Globus pallidus (tissue), 1 donor: Measurements from ENCODE around the gene TPSAB1.
"Not testable (repeated sequence)": the region's sequence is repeated elsewhere in the genome, so short reads cannot be mapped to it uniquely, and the experiment has no call there.

Source experiments
- DNase-seq: peaks from one replicate; pipeline ENCODE4 v3.0.0-alpha.2; 2015; ENCODE audit warnings: low spot score

Gene TPSAB1

GRCh38 chr16:1223355-1224214 lies 16.9 kb upstream of the TPSAB1 start:
- no peak for DNase-seq

- DNase-seq: no peak
These were observed 15.9 kb upstream of the TPSAB1 start for GRCh38 chr16:1224558-1224957.

GRCh38 chr16:1225051-1225451 lies 15.5 kb upstream of the TPSAB1 start, which contains the start of gene TPSG1:
TSS of gene TPSG1 (minus strand) at chr16:1225268. CDS start at chr16:1225252, 16 bp downstream.
- no peak for DNase-seq

GRCh38 chr16:1225728-1226311 lies 14.7 kb upstream of the TPSAB1 start:
- DNase-seq: not testable (repeated sequence)

GRCh38 chr16:1226692-1227091 lies 13.8 kb upstream of the TPSAB1 start:
- not testable (repeated sequence) for DNase-seq

- not testable (repeated sequence) for DNase-seq
These were observed 12.3 kb upstream of the TPSAB1 start for GRCh38 chr16:1228227-1228626.

- DNase-seq: not testable (repeated sequence)
These were observed 11.0 kb upstream of the TPSAB1 start for GRCh38 chr16:1229476-1229875.

GRCh38 chr16:1230084-1230470 lies 10.4 kb upstream of the TPSAB1 start, which contains the start of gene TPSB2:
TSS of gene TPSB2 (minus strand) at chr16:1230184. CDS start at chr16:1229951, 233 bp downstream.
- not testable (repeated sequence) for DNase-seq

GRCh38 chr16:1230471-1231212 lies 9.9 kb upstream of the TPSAB1 start:
- DNase-seq: not testable (repeated sequence)

- DNase-seq: not testable (repeated sequence)
These were observed 9.2 kb upstream of the TPSAB1 start for GRCh38 chr16:1231301-1231700.

GRCh38 chr16:1232049-1232748 lies 8.3 kb upstream of the TPSAB1 start:
- DNase-seq: not testable (repeated sequence)

- DNase-seq: not testable (repeated sequence)
These were observed 3.8 kb upstream of the TPSAB1 start for GRCh38 chr16:1236659-1237058.

GRCh38 chr16:1237990-1238389 lies 2.5 kb upstream of the TPSAB1 start:
- DNase-seq: no peak

- not testable (repeated sequence) for DNase-seq
These were observed 1.6 kb upstream of the TPSAB1 start for GRCh38 chr16:1238909-1239308.

- not testable (repeated sequence) for DNase-seq
These were observed 930 bp upstream of the TPSAB1 start for GRCh38 chr16:1239575-1239974.

GRCh38 chr16:1241081-1241480 lies 576 bp downstream of the TPSAB1 start:
- not testable (repeated sequence) for DNase-seq

GRCh38 chr16:1243363-1243762 lies 2.9 kb downstream of the TPSAB1 start:
- DNase-seq: not testable (repeated sequence)

GRCh38 chr16:1243907-1244850 lies 3.7 kb downstream of the TPSAB1 start:
- DNase-seq: not testable (repeated sequence)

- DNase-seq: no peak
These were observed 4.4 kb downstream of the TPSAB1 start for GRCh38 chr16:1244881-1245280.

GRCh38 chr16:1245452-1246020 lies 5.0 kb downstream of the TPSAB1 start:
- DNase-seq: no peak
